IMR-90 (cell line): ENCODE measurements around the gene DPP10. TPM values are rescaled to one million over a fixed set of nuclear protein-coding genes. Genes with fewer than 3 reads are reported as not detected.

ENCODE experiments used
- ATAC-seq: fragments of 200-7000 bp; cut with Tn5 transposase; 2 replicates; pipeline ENCODE4 v1.9.1; 2020; ENCODE audit warnings: low read depth, mild to moderate bottlenecking, moderate library complexity
- BruUV-seq: library from RNA; stranded (reverse); fragments of 400-500 nt; replicated peaks from 2 replicates; lab custom pipeline; 2021; lab: Mats Ljungman, UMichigan
- CTCF ChIA-PET: fragments of 300-600 bp; formaldehyde crosslinking; extraction: SDS; loops from one replicate; lab custom pipeline; 2021; ENCODE audit warnings: antibody characterized with exemption; lab: Yijun Ruan, JAX
- POLR2A ChIA-PET: fragments of 300-600 bp; sonication (Branson Sonifier 250); formaldehyde crosslinking; loops from one replicate; lab custom pipeline; 2022; ENCODE audit warnings: antibody characterized with exemption; ENCODE audit not compliant: unreplicated experiment; lab: Charles Lee
- DNase-seq: peaks from one replicate; pipeline ENCODE4 v3.0.0; 2013
- H2AFZ ChIP-seq: replicated peaks from 2 replicates; pipeline ENCODE3; 2013; ENCODE audit warnings: low read length, mild to moderate bottlenecking; ENCODE audit not compliant: poor library complexity
- H2AK5ac ChIP-seq: 2 replicates; pipeline ENCODE4 v1.6.1; 2013; ENCODE audit warnings: low read depth, low read length, inconsistent platforms
- H2AK9ac ChIP-seq: replicated peaks from 2 replicates; pipeline ENCODE3; 2013; ENCODE audit warnings: mild to moderate bottlenecking, low read depth, low read length, moderate library complexity; ENCODE audit not compliant: poor library complexity
- H2BK120ac ChIP-seq: 2 replicates; pipeline ENCODE4 v1.6.1; 2013; ENCODE audit warnings: low read depth, low read length, inconsistent platforms
- H2BK15ac ChIP-seq: 3 replicates; pipeline ENCODE4 v1.6.1; 2013; ENCODE audit warnings: low read depth, low read length, inconsistent platforms
- H2BK20ac ChIP-seq: 2 replicates; pipeline ENCODE4 v1.6.1; 2013; ENCODE audit warnings: low read depth, mild to moderate bottlenecking, inconsistent platforms, low read length, moderate library complexity
- H2BK5ac ChIP-seq: 2 replicates; pipeline ENCODE4 v1.6.1; 2013; ENCODE audit warnings: mild to moderate bottlenecking, low read depth, low read length, inconsistent platforms; ENCODE audit not compliant: poor library complexity, severe bottlenecking
- H3K14ac ChIP-seq: replicated peaks from 2 replicates; pipeline ENCODE4 v1.6.1; 2013; ENCODE audit warnings: low read depth, low read length, inconsistent platforms
- H3K18ac ChIP-seq: 2 replicates; pipeline ENCODE4 v1.6.1; 2013; ENCODE audit warnings: low read depth, low read length, control low read depth
- H3K23ac ChIP-seq: 2 replicates; pipeline ENCODE4 v1.6.1; 2013; ENCODE audit warnings: low read depth, low read length, inconsistent platforms
- H3K27ac ChIP-seq: 2 replicates; pipeline ENCODE4 v1.5.1; 2013; ENCODE audit warnings: mild to moderate bottlenecking, control low read depth, low read length; ENCODE audit not compliant: insufficient read depth
- H3K27me3 ChIP-seq: 2 replicates; pipeline ENCODE4 v1.6.1; 2013; ENCODE audit warnings: low read length; ENCODE audit not compliant: control insufficient read depth, insufficient read depth
- H3K36me3 ChIP-seq: 2 replicates; pipeline ENCODE4 v1.6.1; 2013; ENCODE audit warnings: low read length, mixed read lengths; ENCODE audit not compliant: control insufficient read depth, insufficient read depth
- H3K4ac ChIP-seq: 2 replicates; pipeline ENCODE4 v1.6.1; 2013; ENCODE audit warnings: low read depth, low read length, inconsistent platforms
- H3K4me1 ChIP-seq: 2 replicates; pipeline ENCODE4 v1.6.1; 2013; ENCODE audit warnings: low read length, mixed read lengths; ENCODE audit not compliant: control insufficient read depth, insufficient read depth
- H3K4me2 ChIP-seq: 2 replicates; pipeline ENCODE4 v1.6.1; 2013; ENCODE audit warnings: low read depth, mild to moderate bottlenecking, control low read depth, low read length, moderate library complexity
- H3K4me3 ChIP-seq: 2 replicates; pipeline ENCODE4 v1.5.1; 2013; ENCODE audit warnings: low read depth, mild to moderate bottlenecking, control low read depth, low read length, moderate library complexity; ENCODE audit not compliant: insufficient read depth
- H3K56ac ChIP-seq: 2 replicates; pipeline ENCODE4 v1.6.1; 2013; ENCODE audit warnings: low read length, inconsistent platforms; ENCODE audit not compliant: insufficient read depth; ENCODE audit errors: extremely low read depth
- H3K79me1 ChIP-seq, 2 experiments: 2 replicates each; pipeline ENCODE4 v1.6.1; 2013; ENCODE audit warnings: low read length in 2 of 2, inconsistent platforms in 1 of 2, low read depth in 1 of 2
- H3K9ac ChIP-seq: 2 replicates; pipeline ENCODE4 v1.6.1; 2013; ENCODE audit warnings: low read depth, low read length, control low read depth
- H3K9me1 ChIP-seq: 2 replicates; pipeline ENCODE4 v1.6.1; 2013; ENCODE audit warnings: low read length, inconsistent platforms; ENCODE audit not compliant: insufficient read depth
- H3K9me3 ChIP-seq: 2 replicates; pipeline ENCODE4 v1.6.1; 2013; ENCODE audit warnings: low read length; ENCODE audit not compliant: control insufficient read depth, insufficient read depth
- H4K20me1 ChIP-seq: 2 replicates; pipeline ENCODE4 v1.6.1; 2013; ENCODE audit warnings: low read length, inconsistent platforms; ENCODE audit not compliant: insufficient read depth
- H4K5ac ChIP-seq: 2 replicates; pipeline ENCODE4 v1.6.1; 2013; ENCODE audit warnings: mild to moderate bottlenecking, low read depth, low read length, control low read depth
- H4K8ac ChIP-seq, 2 experiments: 2 replicates each; pipeline ENCODE4 v1.6.1; 2013; ENCODE audit warnings: low read depth in 2 of 2, low read length in 2 of 2, control low read depth in 1 of 2, inconsistent platforms in 1 of 2
- H4K91ac ChIP-seq: 2 replicates; pipeline ENCODE4 v1.6.1; 2013; ENCODE audit warnings: low read depth, low read length, inconsistent platforms; ENCODE audit not compliant: insufficient read depth
- BHLHE40 ChIP-seq: fragments of 150-350 bp; IDR thresholded peaks from 2 replicates; pipeline ENCODE4 v1.6.1; 2016; ENCODE audit warnings: mild to moderate bottlenecking, low read depth, low read length
- CEBPB ChIP-seq: IDR thresholded peaks from 2 replicates; pipeline ENCODE4 v1.6.1; 2012; ENCODE audit warnings: low read depth, low read length, improper control_type of control experiment
- CHD1 ChIP-seq: IDR thresholded peaks from 2 replicates; pipeline ENCODE4 v1.6.1; 2012; ENCODE audit warnings: low read depth, low read length, improper control_type of control experiment
- MAFK ChIP-seq: IDR thresholded peaks from 2 replicates; pipeline ENCODE4 v1.6.1; 2012; ENCODE audit warnings: low read depth, low read length, improper control_type of control experiment
- POLR2A ChIP-seq: IDR thresholded peaks from 2 replicates; pipeline ENCODE4 v1.6.1; 2012; ENCODE audit warnings: mild to moderate bottlenecking, low read depth, low read length
- RFX5 ChIP-seq: IDR thresholded peaks from 2 replicates; pipeline ENCODE4 v1.8.0; 2012; ENCODE audit warnings: low read depth, mild to moderate bottlenecking, low read length, moderate library complexity
- SMC3 ChIP-seq: fragments of 150-350 bp; IDR thresholded peaks from 2 replicates; pipeline ENCODE4 v1.6.1; 2016; ENCODE audit warnings: low read depth, mild to moderate bottlenecking, antibody characterized with exemption, low read length, moderate library complexity
- WGBS, 2 experiments: methylation state at CpG; one replicate each; pipeline versions ENCODE4 v1.1.5 to v1.1.7; 2013; ENCODE audit warnings: missing lambda C conversion rate in 2 of 2; ENCODE audit not compliant: insufficient read length in 1 of 2; ENCODE audit errors: extremely low coverage in 2 of 2; 5-methylcytosine and 5-hydroxymethylcytosine counted together
- dilution Hi-C: fragments of 300-500 bp; cut with HindIII; formaldehyde crosslinking; loops from one replicate; pipeline ENCODE4 v1.14.3; 2018; ENCODE audit warnings: low sequenced_read_pairs; ENCODE audit not compliant: unreplicated experiment
- in situ Hi-C: fragments of 300-500 bp; cut with MboI; formaldehyde crosslinking; loops from 3 replicates; pipeline ENCODE4 v1.14.3; 2019; ENCODE audit warnings: low sequenced_read_pairs, inconsistent platforms, mixed read lengths
- intact Hi-C: fragments of 100-400 bp; cut with micrococcal nuclease; formaldehyde crosslinking; loops from 2 replicates; pipeline ENCODE4 v1.10.0; 2022
- polyA plus RNA-seq, 3 experiments: library from polyadenylated mRNA; depleted of rRNA; stranded (reverse); fragments of >200 nt; gene quantifications; 2 replicates each; pipeline ENCODE4 v1.2.3, GENCODE V29; 2012; ENCODE audit warnings: low replicate concordance in 1 of 3
- total RNA-seq: library from RNA; depleted of rRNA; stranded (reverse); fragments of >200 nt; gene quantifications from 2 replicates; pipeline ENCODE4 v1.2.3, GENCODE V29; 2012
- TF ChIP-seq, protein P1 (sequence below): conservative IDR thresholded peaks from 2 replicates; pipeline ENCODE4 v1.5.1; 2012; ENCODE audit warnings: mild to moderate bottlenecking, low read depth, low read length, improper control_type of control experiment
- TF ChIP-seq, protein P2 (sequence below): fragments of 150-350 bp; IDR thresholded peaks from 2 replicates; pipeline ENCODE4 v1.6.1; 2017; ENCODE audit warnings: mild to moderate bottlenecking, antibody characterized with exemption, low read length, low read depth

Gene DPP10
- total and polyA plus RNA-seq, 2 of the 4 experiments (the other 2 are of a cell fraction): not detected

DNA sequence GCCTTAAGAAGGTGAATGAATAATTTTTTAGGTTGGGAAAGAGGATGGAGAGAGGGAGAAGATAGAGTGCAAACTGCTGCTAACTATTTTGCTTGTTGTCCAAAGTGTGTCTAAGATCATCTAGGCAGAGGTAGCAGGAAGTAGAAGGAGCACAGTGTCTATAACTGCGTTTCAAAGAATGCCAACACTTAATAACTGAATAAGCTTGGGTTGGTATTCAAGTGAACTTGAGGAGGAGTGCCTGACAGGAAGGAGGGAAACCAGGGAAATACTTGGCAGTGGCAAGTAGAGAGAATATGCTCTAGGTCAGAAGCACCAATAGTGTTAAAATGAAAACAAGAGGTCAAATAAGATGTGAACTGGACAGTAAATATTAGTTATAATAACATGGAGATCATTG lies 155.9 kb downstream of the DPP10 start:
- dilution Hi-C loops: no loop called here
- H4K8ac ChIP-seq: no peak overlapping the region
- intact Hi-C loops: no loop called here
- H2AK9ac ChIP-seq: no peak overlapping the region
- no TSS peak for BruUV-seq
- no peaks in the 10 kb centered on the region for H3K36me3 ChIP-seq
- no peak overlapping the region for H3K27ac ChIP-seq
- H2BK20ac ChIP-seq: no peak overlapping the region
- WGBS, 2 experiments: no CpG with 5 or more reads among the region's 1 CpG
- ATAC-seq (no peak), DNase-seq (no peak)
- H3K9ac ChIP-seq: no peak overlapping the region
- no peaks in the 10 kb centered on the region for H3K79me1 ChIP-seq
- in situ Hi-C loops: no loop called here
- H2AK5ac ChIP-seq: no peak overlapping the region
- no peak overlapping the region for H2AFZ ChIP-seq
- no peak overlapping the region for H3K23ac ChIP-seq
- no peaks in the 10 kb centered on the region for H3K9me1 ChIP-seq
- H4K5ac ChIP-seq: no peak overlapping the region
- H4K20me1 ChIP-seq: no peaks in the 10 kb centered on the region
- H3K4me2 ChIP-seq: no peak overlapping the region
- ChIA-PET CTCF (no interaction called here), POLR2A (no interaction called here)
- H2BK15ac ChIP-seq: no peak overlapping the region
- no peak overlapping the region for H2BK120ac ChIP-seq
- H3K9me3 ChIP-seq: no peaks in the 10 kb centered on the region
- no peak overlapping the region for H3K4ac ChIP-seq
- TF ChIP-seq BHLHE40 (no peak), MAFK (no peak), CHD1 (no peak), RFX5 (no peak), POLR2A (no peak), SMC3 (no peak), CEBPB (no peak)
- TF ChIP-seq, protein P1, sequence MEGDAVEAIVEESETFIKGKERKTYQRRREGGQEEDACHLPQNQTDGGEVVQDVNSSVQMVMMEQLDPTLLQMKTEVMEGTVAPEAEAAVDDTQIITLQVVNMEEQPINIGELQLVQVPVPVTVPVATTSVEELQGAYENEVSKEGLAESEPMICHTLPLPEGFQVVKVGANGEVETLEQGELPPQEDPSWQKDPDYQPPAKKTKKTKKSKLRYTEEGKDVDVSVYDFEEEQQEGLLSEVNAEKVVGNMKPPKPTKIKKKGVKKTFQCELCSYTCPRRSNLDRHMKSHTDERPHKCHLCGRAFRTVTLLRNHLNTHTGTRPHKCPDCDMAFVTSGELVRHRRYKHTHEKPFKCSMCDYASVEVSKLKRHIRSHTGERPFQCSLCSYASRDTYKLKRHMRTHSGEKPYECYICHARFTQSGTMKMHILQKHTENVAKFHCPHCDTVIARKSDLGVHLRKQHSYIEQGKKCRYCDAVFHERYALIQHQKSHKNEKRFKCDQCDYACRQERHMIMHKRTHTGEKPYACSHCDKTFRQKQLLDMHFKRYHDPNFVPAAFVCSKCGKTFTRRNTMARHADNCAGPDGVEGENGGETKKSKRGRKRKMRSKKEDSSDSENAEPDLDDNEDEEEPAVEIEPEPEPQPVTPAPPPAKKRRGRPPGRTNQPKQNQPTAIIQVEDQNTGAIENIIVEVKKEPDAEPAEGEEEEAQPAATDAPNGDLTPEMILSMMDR: no peak
- TF ChIP-seq, protein P2, sequence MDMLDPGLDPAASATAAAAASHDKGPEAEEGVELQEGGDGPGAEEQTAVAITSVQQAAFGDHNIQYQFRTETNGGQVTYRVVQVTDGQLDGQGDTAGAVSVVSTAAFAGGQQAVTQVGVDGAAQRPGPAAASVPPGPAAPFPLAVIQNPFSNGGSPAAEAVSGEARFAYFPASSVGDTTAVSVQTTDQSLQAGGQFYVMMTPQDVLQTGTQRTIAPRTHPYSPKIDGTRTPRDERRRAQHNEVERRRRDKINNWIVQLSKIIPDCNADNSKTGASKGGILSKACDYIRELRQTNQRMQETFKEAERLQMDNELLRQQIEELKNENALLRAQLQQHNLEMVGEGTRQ: no peak
- H3K4me3 ChIP-seq: no peak overlapping the region
- H3K27me3 ChIP-seq: no peaks in the 10 kb centered on the region
- H3K18ac ChIP-seq: no peak overlapping the region
- H3K14ac ChIP-seq: no peak overlapping the region
- H3K4me1 ChIP-seq: no peaks in the 10 kb centered on the region
- no peak overlapping the region for H3K56ac ChIP-seq
- H4K91ac ChIP-seq: no peak overlapping the region
- no peak overlapping the region for H2BK5ac ChIP-seq
